GM19240 (cell line): Measurements from ENCODE around the gene TMSB4Y.

Source experiments
- DNase-seq: peaks from one replicate; pipeline ENCODE4 v3.0.0; 2011; ENCODE audit warnings: low spot score; ENCODE audit not compliant: insufficient read length

The TMSB4Y gene

GRCh38 chrY:13703568-13703968 lies at the start of gene TMSB4Y:
Gene TMSB4Y, plus strand, starts transcription at chrY:13703899.
- no peak for DNase-seq

- DNase-seq, result no peak
Measured at GRCh38 chrY:13664162-13664561, 39.5 kb upstream of the TMSB4Y start.

DNA sequence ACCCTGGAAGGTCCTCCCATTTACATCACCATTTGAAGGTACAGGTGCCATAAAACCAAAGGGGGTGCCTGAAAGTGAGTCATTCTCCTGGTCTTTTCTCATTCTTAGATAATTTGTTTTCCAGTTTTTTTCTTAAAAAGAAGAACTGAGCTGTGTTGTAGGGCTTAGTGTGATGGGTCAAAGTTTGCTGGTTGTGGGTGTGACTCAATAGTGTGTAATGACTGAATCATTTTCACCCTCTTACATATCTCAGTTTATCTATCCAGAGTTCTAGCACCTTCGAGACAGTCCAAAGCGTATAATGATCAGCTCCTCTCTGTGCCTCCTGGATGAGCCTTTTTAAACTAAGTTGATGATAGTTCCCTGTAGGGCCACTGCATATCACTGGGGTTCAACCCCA lies 32.6 kb upstream of the TMSB4Y start:
- DNase-seq, result no peak

DNA sequence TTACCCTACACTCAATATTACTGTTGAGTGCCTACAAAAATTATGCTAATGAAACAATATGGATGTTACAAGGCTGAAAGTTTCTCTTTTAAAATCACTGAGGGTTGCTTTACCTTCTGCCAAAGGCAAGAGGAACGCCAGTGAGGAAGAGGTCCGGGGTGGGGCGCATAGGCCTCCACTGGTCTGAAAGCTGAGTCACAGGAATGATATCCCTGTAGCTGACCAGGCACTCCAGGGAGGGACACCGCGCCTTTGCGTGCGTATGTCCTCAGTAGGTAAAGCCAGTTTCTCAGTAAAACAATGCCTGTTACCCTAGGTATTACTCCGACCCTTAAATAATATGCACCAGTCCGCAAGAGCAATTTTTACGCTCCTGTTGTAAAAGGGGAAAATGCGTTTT lies 1.4 kb upstream of the TMSB4Y start:
- DNase-seq, result no peak

DNA sequence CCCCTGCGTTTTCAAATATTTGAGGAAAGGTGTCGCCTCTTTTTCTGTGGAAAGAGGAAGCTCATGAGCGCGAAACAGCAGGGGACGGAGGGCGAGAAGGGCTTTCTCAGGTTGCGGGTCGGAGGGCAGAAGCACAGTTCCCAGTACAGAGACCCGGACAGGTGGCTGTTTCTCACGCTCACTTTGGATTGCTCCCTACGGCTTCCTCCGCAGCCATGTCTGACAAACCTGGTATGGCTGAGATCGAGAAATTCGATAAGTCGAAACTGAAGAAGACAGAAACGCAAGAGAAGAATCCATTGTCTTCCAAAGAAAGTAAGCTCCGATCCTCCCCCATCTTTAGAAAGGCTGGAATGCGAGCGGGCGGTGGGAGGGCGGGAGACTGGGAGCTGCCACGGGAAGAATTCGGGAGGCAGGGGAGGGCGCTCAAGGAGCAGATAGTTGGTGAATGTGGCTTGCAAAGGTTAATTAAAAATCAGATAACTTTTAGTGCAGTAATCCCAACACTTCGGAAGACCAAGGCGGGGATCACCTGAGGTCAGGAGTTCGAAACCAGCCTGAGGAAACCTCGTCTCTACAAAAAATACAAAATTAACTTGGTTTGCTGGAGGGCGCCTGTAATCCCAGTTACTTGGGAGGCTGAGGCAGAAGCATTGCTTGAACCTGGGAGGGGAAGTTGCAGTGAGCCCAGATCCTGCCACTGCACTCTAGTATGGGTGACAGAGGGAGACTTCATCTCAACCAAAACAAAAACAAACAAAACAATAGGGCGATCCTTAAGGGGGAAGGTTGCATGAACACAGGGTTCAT lies 627 bp downstream of the TMSB4Y start:
- DNase-seq, result no peak

GRCh38 chrY:13705197-13705596 lies 1.5 kb downstream of the TMSB4Y start:
- no peak for DNase-seq

GRCh38 chrY:13708038-13708437 lies 4.3 kb downstream of the TMSB4Y start:
- no peak for DNase-seq

- DNase-seq, result no peak
Measured at GRCh38 chrY:13718996-13719395, 15.3 kb downstream of the TMSB4Y start.

- DNase-seq, result no peak
Measured at GRCh38 chrY:13729517-13729916, 25.8 kb downstream of the TMSB4Y start.

GRCh38 chrY:13738618-13739017 lies 34.9 kb downstream of the TMSB4Y start:
- DNase-seq, result no peak

DNA sequence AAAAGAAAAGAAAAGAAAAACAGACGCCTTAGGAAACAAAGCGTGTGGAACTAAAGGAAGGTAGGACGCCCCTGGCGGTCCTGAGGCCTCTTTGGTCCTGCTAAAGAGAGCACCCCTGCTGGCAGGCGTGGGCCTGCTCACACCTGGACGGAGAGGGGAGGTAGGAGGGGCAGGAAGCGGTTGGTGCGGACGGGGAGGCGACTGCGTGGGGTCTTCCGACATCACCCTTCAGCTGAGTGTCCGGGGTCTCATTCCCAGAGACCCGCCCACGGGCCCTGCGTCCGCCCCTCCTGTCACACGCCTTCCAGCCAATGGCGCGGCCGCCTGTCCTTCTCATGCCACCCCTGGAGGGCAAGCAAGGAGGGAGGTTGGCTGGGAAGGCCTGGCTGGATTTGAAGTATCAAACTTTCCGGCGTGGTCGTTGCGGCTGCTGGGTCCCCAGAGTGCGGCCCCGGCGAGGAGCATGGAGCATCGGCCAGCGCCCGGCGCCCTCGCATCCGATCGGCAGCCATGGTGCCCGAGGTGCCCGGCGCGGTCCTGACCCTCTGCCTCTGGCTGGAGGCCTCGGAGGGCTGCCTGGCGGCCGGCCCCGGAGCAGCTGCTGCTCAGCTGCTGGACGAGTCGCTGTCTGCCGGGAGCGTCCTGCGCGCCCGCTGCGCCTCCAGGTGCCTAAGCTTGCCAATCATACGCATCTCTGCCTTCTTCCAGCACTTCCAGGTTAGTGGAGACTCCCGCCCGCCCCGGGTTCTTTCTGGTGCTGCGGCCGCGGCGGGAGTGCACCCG lies 47.8 kb downstream of the TMSB4Y start:
- DNase-seq, result no peak

GRCh38 chrY:13754661-13755060 lies 51.0 kb downstream of the TMSB4Y start:
- DNase-seq, result no peak
